ENCODE measurements around the gene MAP2.

DNA sequence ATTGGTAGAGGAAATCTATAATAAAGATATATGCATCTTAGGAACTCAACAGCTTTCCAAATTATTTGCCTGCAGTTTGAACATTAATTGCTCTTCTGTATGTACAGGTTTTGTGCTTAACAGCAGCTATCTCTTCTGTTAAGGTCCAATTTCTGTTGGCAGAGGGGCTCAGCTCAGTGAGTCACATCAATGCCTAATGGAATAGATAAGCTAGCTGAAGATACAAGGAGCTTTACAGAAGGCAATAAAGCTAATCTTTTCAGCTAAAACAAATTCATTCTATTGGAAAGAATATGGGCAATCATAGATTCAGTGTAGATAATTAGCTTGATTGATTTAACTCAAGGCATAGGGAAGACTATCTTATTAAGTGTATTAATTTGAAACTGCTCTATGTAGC lies 289.4 kb downstream of the MAP2 start:
- TF ChIP-seq, protein P1, sequence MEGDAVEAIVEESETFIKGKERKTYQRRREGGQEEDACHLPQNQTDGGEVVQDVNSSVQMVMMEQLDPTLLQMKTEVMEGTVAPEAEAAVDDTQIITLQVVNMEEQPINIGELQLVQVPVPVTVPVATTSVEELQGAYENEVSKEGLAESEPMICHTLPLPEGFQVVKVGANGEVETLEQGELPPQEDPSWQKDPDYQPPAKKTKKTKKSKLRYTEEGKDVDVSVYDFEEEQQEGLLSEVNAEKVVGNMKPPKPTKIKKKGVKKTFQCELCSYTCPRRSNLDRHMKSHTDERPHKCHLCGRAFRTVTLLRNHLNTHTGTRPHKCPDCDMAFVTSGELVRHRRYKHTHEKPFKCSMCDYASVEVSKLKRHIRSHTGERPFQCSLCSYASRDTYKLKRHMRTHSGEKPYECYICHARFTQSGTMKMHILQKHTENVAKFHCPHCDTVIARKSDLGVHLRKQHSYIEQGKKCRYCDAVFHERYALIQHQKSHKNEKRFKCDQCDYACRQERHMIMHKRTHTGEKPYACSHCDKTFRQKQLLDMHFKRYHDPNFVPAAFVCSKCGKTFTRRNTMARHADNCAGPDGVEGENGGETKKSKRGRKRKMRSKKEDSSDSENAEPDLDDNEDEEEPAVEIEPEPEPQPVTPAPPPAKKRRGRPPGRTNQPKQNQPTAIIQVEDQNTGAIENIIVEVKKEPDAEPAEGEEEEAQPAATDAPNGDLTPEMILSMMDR (conservative IDR thresholded peaks at IDR 0.05 in 1 of 2, IDR thresholded peaks at IDR 0.05 in 1 of 2; ENCODE audit: extremely low read depth in 1 of 2, insufficient read depth in 1 of 2, low read depth in 1 of 2, low read length in 2 of 2): no peak
- TF ChIP-seq EZH2 (IDR thresholded peaks at IDR 0.05; ENCODE audit: borderline replicate concordance, low read length): no peak
